H9 (cell line): ENCODE measurements around the gene APOL5. TPM values are rescaled to one million over a fixed set of nuclear protein-coding genes. Genes with fewer than 3 reads are reported as not detected.
"Not testable (repeated sequence)": the region's sequence is repeated elsewhere in the genome, so short reads cannot be mapped to it uniquely, and the experiment has no call there.

Source experiments
- DNase-seq: peaks from one replicate; pipeline ENCODE4 v3.0.0-alpha.2; 2017
- H2AFZ ChIP-seq: one replicate; pipeline ENCODE4 v1.6.1; 2013; ENCODE audit warnings: mild to moderate bottlenecking, low read length, control low read depth, moderate library complexity
- H2AK5ac ChIP-seq: 2 replicates; pipeline ENCODE4 v1.6.1; 2013; ENCODE audit warnings: low read length, control low read depth, mixed read lengths; ENCODE audit not compliant: insufficient read length
- H2BK120ac ChIP-seq: one replicate; pipeline ENCODE4 v1.6.1; 2013; ENCODE audit warnings: low read depth, mild to moderate bottlenecking, low read length, control low read depth, inconsistent platforms; ENCODE audit not compliant: poor library complexity, severe bottlenecking
- H2BK12ac ChIP-seq: 2 replicates; pipeline ENCODE4 v1.6.1; 2013; ENCODE audit warnings: low read length, control low read depth, mixed read lengths, low read depth; ENCODE audit not compliant: insufficient read length
- H2BK15ac ChIP-seq: 2 replicates; pipeline ENCODE4 v1.6.1; 2013; ENCODE audit warnings: low read depth, low read length, control low read depth
- H2BK20ac ChIP-seq: one replicate; pipeline ENCODE4 v1.6.1; 2013; ENCODE audit warnings: low read depth, mild to moderate bottlenecking, low read length, control low read depth, inconsistent platforms; ENCODE audit not compliant: poor library complexity, severe bottlenecking
- H2BK5ac ChIP-seq: 2 replicates; pipeline ENCODE4 v1.6.1; 2013; ENCODE audit warnings: low read length, control low read depth, mixed read lengths; ENCODE audit not compliant: insufficient read length
- H3K14ac ChIP-seq: 2 replicates; pipeline ENCODE4 v1.6.1; 2013; ENCODE audit warnings: low read length, control low read depth; ENCODE audit not compliant: insufficient read depth
- H3K18ac ChIP-seq: 2 replicates; pipeline ENCODE4 v1.6.1; 2013; ENCODE audit warnings: low read depth, mild to moderate bottlenecking, mixed read lengths, low read length, control low read depth; ENCODE audit not compliant: insufficient read length
- H3K23ac ChIP-seq: 2 replicates; pipeline ENCODE4 v1.6.1; 2013; ENCODE audit warnings: low read length, control low read depth, mixed read lengths, low read depth; ENCODE audit not compliant: insufficient read length
- H3K23me2 ChIP-seq: 2 replicates; pipeline ENCODE4 v1.6.1; 2013; ENCODE audit warnings: low read depth, mild to moderate bottlenecking, mixed read lengths, low read length, control low read depth; ENCODE audit not compliant: insufficient read length, poor library complexity, severe bottlenecking
- H3K27ac ChIP-seq: 2 replicates; pipeline ENCODE4 v1.5.1; 2013; ENCODE audit warnings: low read length, control low read depth, mixed read lengths, low read depth; ENCODE audit not compliant: insufficient read length
- H3K27me3 ChIP-seq: 2 replicates; pipeline ENCODE4 v1.6.1; 2013; ENCODE audit warnings: low read length, control low read depth, inconsistent platforms; ENCODE audit not compliant: insufficient read depth
- H3K4ac ChIP-seq: 2 replicates; pipeline ENCODE4 v1.6.1; 2013; ENCODE audit warnings: low read depth, mild to moderate bottlenecking, control low read depth, inconsistent platforms, low read length, moderate library complexity
- H3K4me1 ChIP-seq: 2 replicates; pipeline ENCODE4 v1.6.1; 2013; ENCODE audit warnings: low read length, control low read depth, inconsistent platforms; ENCODE audit not compliant: insufficient read depth
- H3K4me2 ChIP-seq: 2 replicates; pipeline ENCODE4 v1.6.1; 2013; ENCODE audit warnings: low read length, control low read depth, mixed read lengths; ENCODE audit not compliant: insufficient read length, insufficient read depth
- H3K56ac ChIP-seq: 2 replicates; pipeline ENCODE4 v1.6.1; 2013; ENCODE audit warnings: low read depth, mild to moderate bottlenecking, mixed read lengths, low read length, control low read depth; ENCODE audit not compliant: insufficient read length
- H3K79me1 ChIP-seq: 2 replicates; pipeline ENCODE4 v1.6.1; 2013; ENCODE audit warnings: low read depth, mild to moderate bottlenecking, moderate library complexity, low read length, control low read depth, inconsistent platforms; ENCODE audit not compliant: insufficient read depth, poor library complexity, severe bottlenecking
- H3K79me2 ChIP-seq: 2 replicates; pipeline ENCODE4 v1.6.1; 2013; ENCODE audit warnings: low read length, control low read depth, inconsistent platforms; ENCODE audit not compliant: insufficient read depth
- H3K9ac ChIP-seq: 2 replicates; pipeline ENCODE4 v1.6.1; 2013; ENCODE audit warnings: low read length, control low read depth, mixed read lengths; ENCODE audit not compliant: insufficient read length; ENCODE audit errors: extremely low read depth
- H3K9me3 ChIP-seq: one replicate; pipeline ENCODE4 v1.6.1; 2013; ENCODE audit warnings: low read depth, low read length, inconsistent platforms; ENCODE audit not compliant: control insufficient read depth
- H3T11ph ChIP-seq: one replicate; pipeline ENCODE4 v1.6.1; 2013; ENCODE audit warnings: mild to moderate bottlenecking, low read length, control low read depth, inconsistent platforms
- H4K20me1 ChIP-seq: one replicate; pipeline ENCODE4 v1.6.1; 2013; ENCODE audit not compliant: control insufficient read depth, insufficient read length, insufficient read depth
- H4K5ac ChIP-seq: 2 replicates; pipeline ENCODE4 v1.6.1; 2013; ENCODE audit warnings: low read depth, mild to moderate bottlenecking, mixed read lengths, low read length, control low read depth; ENCODE audit not compliant: insufficient read length
- H4K8ac ChIP-seq: replicated peaks from 2 replicates; pipeline ENCODE4 v1.6.1; 2013; ENCODE audit warnings: low read length, control low read depth, mixed read lengths, low read depth; ENCODE audit not compliant: insufficient read length
- H4K91ac ChIP-seq: 2 replicates; pipeline ENCODE4 v1.6.1; 2013; ENCODE audit warnings: low read depth, mild to moderate bottlenecking, moderate library complexity, mixed read lengths, low read length, control low read depth; ENCODE audit not compliant: insufficient read length
- H3K27ac Mint-ChIP-seq, 3 experiments: 2 replicates in 2 of 3; 3 replicates in 1 of 3; pipeline ENCODE4 v1.8.0; 2020 to 2021; ENCODE audit warnings: mixed read lengths in 3 of 3, mild to moderate bottlenecking in 1 of 3, moderate library complexity in 1 of 3
- H3K27me3 Mint-ChIP-seq: 2 replicates; pipeline ENCODE4 v1.8.0; 2021; ENCODE audit warnings: low read depth, mild to moderate bottlenecking, moderate library complexity, mixed read lengths
- H3K36me3 Mint-ChIP-seq, 3 experiments: 2 replicates in 2 of 3; 3 replicates in 1 of 3; pipeline ENCODE4 v1.8.0; 2020 to 2021; ENCODE audit warnings: low read depth in 3 of 3, mixed read lengths in 3 of 3; ENCODE audit not compliant: insufficient read depth in 1 of 3
- H3K4me1 Mint-ChIP-seq, 2 experiments: 2 replicates each; pipeline ENCODE4 v1.8.0; 2020; ENCODE audit warnings: mixed read lengths in 2 of 2
- H3K4me3 Mint-ChIP-seq, 2 experiments: 2 replicates in 1 of 2; 3 replicates in 1 of 2; pipeline ENCODE4 v1.8.0; 2020 to 2021; ENCODE audit warnings: mild to moderate bottlenecking in 2 of 2, mixed read lengths in 2 of 2, moderate library complexity in 1 of 2
- H3K9me3 Mint-ChIP-seq, 2 experiments: 2 replicates in 1 of 2; 3 replicates in 1 of 2; pipeline ENCODE4 v1.8.0; 2020; ENCODE audit warnings: mild to moderate bottlenecking in 2 of 2, mixed read lengths in 2 of 2, moderate library complexity in 1 of 2
- CTCF ChIP-seq: fragments of 200-600 bp; sonication (generic); conservative IDR thresholded peaks from 3 replicates; pipeline ENCODE4 v1.8.0; 2021; ENCODE audit warnings: antibody characterized with exemption, mild to moderate bottlenecking
- WGBS: extraction: QIAGEN DNeasy Blood & Tissue Kit; methylation state at CpG from one replicate; pipeline ENCODE4 v1.1.7; 2013; ENCODE audit warnings: missing lambda C conversion rate, low lambda C conversion rate, mixed read lengths; ENCODE audit not compliant: insufficient read length; ENCODE audit errors: extremely low coverage; 5-methylcytosine and 5-hydroxymethylcytosine counted together
- total RNA-seq: library from RNA; stranded (reverse); gene quantifications from 2 replicates; pipeline ENCODE4 v1.2.1, GENCODE V29; 2021

APOL5 gene
- total RNA-seq, 1 experiment from 2014 or later: not detected

- peaks cover 38 to 51% of the 10 kb centered on the region in 2 experiments for H3K9me3 Mint-ChIP-seq
- no peak for DNase-seq
- H4K20me1 ChIP-seq: no peaks in the 10 kb centered on the region
Measured at GRCh38 chr22:35674335-35674734, 43.3 kb upstream of the APOL5 start.

GRCh38 chr22:35676065-35676464 lies 41.6 kb upstream of the APOL5 start:
- H3K14ac ChIP-seq, H3K4me3 Mint-ChIP-seq, H3K27ac Mint-ChIP-seq, H2BK120ac ChIP-seq, H3K56ac ChIP-seq, H3K4ac ChIP-seq, H4K20me1 ChIP-seq, H4K5ac ChIP-seq, H3K79me2 ChIP-seq, H3K27ac ChIP-seq, H4K8ac ChIP-seq, H2BK20ac ChIP-seq, H3K79me1 ChIP-seq, H3K23me2 ChIP-seq, H3K23ac ChIP-seq, H3T11ph ChIP-seq, H2AK5ac ChIP-seq, DNase-seq, H3K4me2 ChIP-seq, H3K27me3 Mint-ChIP-seq, H2BK15ac ChIP-seq, H3K9ac ChIP-seq, H2AFZ ChIP-seq, H4K91ac ChIP-seq, H3K4me1 ChIP-seq, H3K18ac ChIP-seq, H3K27me3 ChIP-seq, H2BK5ac ChIP-seq, H3K9me3 ChIP-seq, H2BK12ac ChIP-seq: not testable (repeated sequence)
- WGBS: no CpG with 5 or more reads among the region's 1 CpG
- peaks cover 20 to 22% of the 10 kb centered on the region in 2 experiments for H3K4me1 Mint-ChIP-seq
- H3K36me3 Mint-ChIP-seq: peaks cover 18 to 42% (median 22%) of the 10 kb centered on the region in 3 experiments; a peak in 6 of 7 replicates
- H3K9me3 Mint-ChIP-seq: peaks cover 39 to 44% of the 10 kb centered on the region in 2 experiments

More at GRCh38 chr22:35674335-35674734, 43.3 kb upstream of the APOL5 start:
- H2BK12ac ChIP-seq: no peak overlapping the region
- H3K27me3 ChIP-seq: no peaks in the 10 kb centered on the region
- no peak overlapping the region for H3K18ac ChIP-seq
- H3K4me1 ChIP-seq: no peaks in the 10 kb centered on the region
- no peak overlapping the region for H4K91ac ChIP-seq
- H4K8ac ChIP-seq: no peak overlapping the region
- H3K23ac ChIP-seq: no peak overlapping the region
- peaks cover 20 to 22% of the 10 kb centered on the region in 2 experiments for H3K4me1 Mint-ChIP-seq
- no peak overlapping the region for H3K56ac ChIP-seq
- H2AFZ ChIP-seq: no peak overlapping the region
- no peak overlapping the region for H3K4ac ChIP-seq
- no peak overlapping the region for H3T11ph ChIP-seq
- H3K4me3 Mint-ChIP-seq: no peak overlapping the region
- H2BK20ac ChIP-seq: no peak overlapping the region
- peaks cover 1% of the 10 kb centered on the region; the same call in 1 of the 2 replicates for H3K27me3 Mint-ChIP-seq
- H2BK5ac ChIP-seq: no peak overlapping the region
- no peak overlapping the region for H2BK15ac ChIP-seq
- H4K5ac ChIP-seq: no peak overlapping the region
- no peaks in the 10 kb centered on the region for H3K23me2 ChIP-seq
- H3K9me3 ChIP-seq: no peaks in the 10 kb centered on the region
- no peaks in the 10 kb centered on the region for H3K79me2 ChIP-seq
- no peak overlapping the region; a peak in 2 of 7 replicates for H3K27ac Mint-ChIP-seq
- TF ChIP-seq CTCF: no peak
- no peak overlapping the region for H3K27ac ChIP-seq
- H3K36me3 Mint-ChIP-seq: peaks cover 19 to 49% (median 20%) of the 10 kb centered on the region in 3 experiments; a peak in 6 of 7 replicates
- H2AK5ac ChIP-seq: no peak overlapping the region
- no peak overlapping the region for H3K14ac ChIP-seq
- H3K4me2 ChIP-seq: no peak overlapping the region
- H3K9ac ChIP-seq: no peak overlapping the region
- no peak overlapping the region for H2BK120ac ChIP-seq
- H3K79me1 ChIP-seq: no peaks in the 10 kb centered on the region
